ENCODE results near the gene CYBA.

CYBA gene

GRCh38 chr16:88600539-88600896 is 50.3 kb downstream of the CYBA start:
- TF ChIP-seq, protein P1, sequence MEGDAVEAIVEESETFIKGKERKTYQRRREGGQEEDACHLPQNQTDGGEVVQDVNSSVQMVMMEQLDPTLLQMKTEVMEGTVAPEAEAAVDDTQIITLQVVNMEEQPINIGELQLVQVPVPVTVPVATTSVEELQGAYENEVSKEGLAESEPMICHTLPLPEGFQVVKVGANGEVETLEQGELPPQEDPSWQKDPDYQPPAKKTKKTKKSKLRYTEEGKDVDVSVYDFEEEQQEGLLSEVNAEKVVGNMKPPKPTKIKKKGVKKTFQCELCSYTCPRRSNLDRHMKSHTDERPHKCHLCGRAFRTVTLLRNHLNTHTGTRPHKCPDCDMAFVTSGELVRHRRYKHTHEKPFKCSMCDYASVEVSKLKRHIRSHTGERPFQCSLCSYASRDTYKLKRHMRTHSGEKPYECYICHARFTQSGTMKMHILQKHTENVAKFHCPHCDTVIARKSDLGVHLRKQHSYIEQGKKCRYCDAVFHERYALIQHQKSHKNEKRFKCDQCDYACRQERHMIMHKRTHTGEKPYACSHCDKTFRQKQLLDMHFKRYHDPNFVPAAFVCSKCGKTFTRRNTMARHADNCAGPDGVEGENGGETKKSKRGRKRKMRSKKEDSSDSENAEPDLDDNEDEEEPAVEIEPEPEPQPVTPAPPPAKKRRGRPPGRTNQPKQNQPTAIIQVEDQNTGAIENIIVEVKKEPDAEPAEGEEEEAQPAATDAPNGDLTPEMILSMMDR (IDR thresholded peaks at IDR 0.05; ENCODE audit: poor library complexity, severe bottlenecking), result no peak
- Histone ChIP-seq H3K27ac (ENCODE audit: poor library complexity, severe bottlenecking) (no peak overlapping the region), H3K9me3 (ENCODE audit: severe bottlenecking) (no peaks in the 10 kb centered on the region), H3K27me3 (ENCODE audit: insufficient read depth, poor library complexity, severe bottlenecking) (no peaks in the 10 kb centered on the region), H3K36me3 (ENCODE audit: low read depth) (peaks cover 62% of the 10 kb centered on the region), H3K4me3 (ENCODE audit: severe bottlenecking) (no peak overlapping the region), H3K4me1 (ENCODE audit: insufficient read depth, poor library complexity, severe bottlenecking) (no peaks in the 10 kb centered on the region)
- DNase-seq (ENCODE audit: low spot score), result no peak
- no peak for ATAC-seq (ENCODE audit: low read depth)

DNA sequence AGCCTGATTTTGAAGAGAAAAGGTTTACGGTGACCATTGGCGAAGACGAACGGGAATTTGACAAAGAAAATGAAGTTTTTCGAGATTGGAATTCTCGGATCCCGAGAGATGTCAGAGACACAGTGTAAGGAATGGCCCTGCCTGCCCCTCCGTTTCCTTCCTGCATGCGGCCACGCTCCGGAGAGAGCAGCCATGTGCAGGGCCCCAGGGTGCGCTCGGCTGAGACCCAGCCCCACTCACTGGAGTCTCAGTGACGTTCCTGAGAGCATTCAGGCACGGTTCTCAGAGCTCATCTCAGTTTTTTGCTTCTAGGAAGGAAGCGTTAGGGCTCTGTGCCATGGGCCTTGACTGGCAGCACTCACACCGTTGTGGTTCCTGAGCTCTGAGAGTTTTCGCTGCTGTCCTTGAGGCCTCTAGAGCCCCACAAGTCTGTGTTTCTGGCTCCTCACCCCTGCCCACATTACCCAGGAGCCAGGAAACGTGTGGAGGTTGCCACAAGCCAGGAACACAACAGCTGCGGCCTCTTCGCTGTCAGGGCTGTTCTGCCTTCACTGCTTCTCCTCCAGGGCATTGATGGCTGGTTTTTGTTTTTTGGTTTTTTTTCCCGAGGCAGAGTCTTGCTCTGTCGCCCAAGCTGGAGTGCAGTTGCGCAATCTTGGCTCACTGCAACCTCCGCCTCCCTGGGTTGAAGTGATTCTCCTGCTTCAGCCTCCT is 50.9 kb downstream of the CYBA start:
- ATAC-seq (ENCODE audit: low read depth) (no peak), DNase-seq (ENCODE audit: low spot score) (no peak)
- TF ChIP-seq, protein P1 (IDR thresholded peaks at IDR 0.05; ENCODE audit: poor library complexity, severe bottlenecking), result no peak
- Histone ChIP-seq H3K4me1 (ENCODE audit: insufficient read depth, poor library complexity, severe bottlenecking) (no peaks in the 10 kb centered on the region), H3K27me3 (ENCODE audit: insufficient read depth, poor library complexity, severe bottlenecking) (no peaks in the 10 kb centered on the region), H3K9me3 (ENCODE audit: severe bottlenecking) (no peaks in the 10 kb centered on the region), H3K36me3 (ENCODE audit: low read depth) (peaks cover 58% of the 10 kb centered on the region), H3K4me3 (ENCODE audit: severe bottlenecking) (no peak overlapping the region), H3K27ac (ENCODE audit: poor library complexity, severe bottlenecking) (no peak overlapping the region)

- Histone ChIP-seq H3K4me1 (ENCODE audit: insufficient read depth, poor library complexity, severe bottlenecking) (no peaks in the 10 kb centered on the region), H3K36me3 (ENCODE audit: low read depth) (peaks cover 66% of the 10 kb centered on the region), H3K4me3 (ENCODE audit: severe bottlenecking) (no peak overlapping the region), H3K9me3 (ENCODE audit: severe bottlenecking) (no peaks in the 10 kb centered on the region), H3K27ac (ENCODE audit: poor library complexity, severe bottlenecking) (no peak overlapping the region), H3K27me3 (ENCODE audit: insufficient read depth, poor library complexity, severe bottlenecking) (no peaks in the 10 kb centered on the region)
- ATAC-seq (ENCODE audit: low read depth) (no peak), DNase-seq (ENCODE audit: low spot score) (no peak)
- TF ChIP-seq, protein P1 (IDR thresholded peaks at IDR 0.05; ENCODE audit: poor library complexity, severe bottlenecking), result no peak
These were observed 51.6 kb downstream of the CYBA start for GRCh38 chr16:88599092-88599733.

DNA sequence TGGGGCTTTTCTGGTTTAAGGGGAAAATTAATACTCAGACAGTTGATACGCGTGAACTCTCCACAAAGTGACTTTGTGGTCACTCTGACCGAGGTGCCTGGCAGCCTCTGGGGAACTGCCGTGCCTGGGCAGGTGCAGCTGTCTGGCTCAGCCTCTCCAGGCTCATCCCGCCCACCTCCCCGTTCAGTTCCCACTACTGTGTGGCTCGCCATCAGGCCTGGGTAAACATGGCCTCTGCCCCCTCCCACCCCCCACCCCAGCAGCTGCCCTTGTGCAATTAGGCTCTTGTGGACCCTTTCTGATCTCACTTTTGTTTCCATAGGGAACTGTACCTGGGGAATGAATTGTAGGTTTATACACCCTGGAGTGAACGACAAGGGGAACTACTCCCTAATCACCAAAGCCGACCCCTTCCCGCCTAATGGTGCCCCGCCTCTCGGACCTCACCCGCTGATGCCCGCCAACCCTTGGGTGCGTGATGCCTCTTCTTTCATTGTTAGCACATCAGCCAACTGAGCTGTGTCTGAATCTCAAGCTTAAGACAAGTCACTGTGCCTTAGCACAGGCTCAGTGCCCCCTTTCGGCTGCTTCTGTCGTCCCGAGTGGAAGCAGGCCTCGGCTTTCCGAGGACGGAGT is 52.9 kb downstream of the CYBA start:
- Histone ChIP-seq H3K36me3 (ENCODE audit: low read depth) (peaks cover 72% of the 10 kb centered on the region), H3K27me3 (ENCODE audit: insufficient read depth, poor library complexity, severe bottlenecking) (no peaks in the 10 kb centered on the region), H3K4me3 (ENCODE audit: severe bottlenecking) (no peak overlapping the region), H3K9me3 (ENCODE audit: severe bottlenecking) (no peaks in the 10 kb centered on the region), H3K27ac (ENCODE audit: poor library complexity, severe bottlenecking) (no peak overlapping the region), H3K4me1 (ENCODE audit: insufficient read depth, poor library complexity, severe bottlenecking) (no peaks in the 10 kb centered on the region)
- no peak for DNase-seq (ENCODE audit: low spot score)
- ATAC-seq (ENCODE audit: low read depth), result no peak
- TF ChIP-seq, protein P1 (IDR thresholded peaks at IDR 0.05; ENCODE audit: poor library complexity, severe bottlenecking), result no peak

All from RWPE2 (cell line).